Stimulated activated naive CD4-positive, alpha-beta T cell treated with Interleukin-2 at 50 U/mL for 16 hours (primary cell): ENCODE results near the gene NLK.
"Not testable (repeated sequence)": the region's sequence is repeated elsewhere in the genome, so short reads cannot be mapped to it uniquely, and the experiment has no call there.

ENCODE experiments used
- DNase-seq: peaks from one replicate; lab custom pipeline; 2025; lab: John Stamatoyannopoulos, UW

Gene NLK

GRCh38 chr17:28155405-28155804 is 112.9 kb downstream of the NLK start:
- not testable (repeated sequence) for DNase-seq

DNA sequence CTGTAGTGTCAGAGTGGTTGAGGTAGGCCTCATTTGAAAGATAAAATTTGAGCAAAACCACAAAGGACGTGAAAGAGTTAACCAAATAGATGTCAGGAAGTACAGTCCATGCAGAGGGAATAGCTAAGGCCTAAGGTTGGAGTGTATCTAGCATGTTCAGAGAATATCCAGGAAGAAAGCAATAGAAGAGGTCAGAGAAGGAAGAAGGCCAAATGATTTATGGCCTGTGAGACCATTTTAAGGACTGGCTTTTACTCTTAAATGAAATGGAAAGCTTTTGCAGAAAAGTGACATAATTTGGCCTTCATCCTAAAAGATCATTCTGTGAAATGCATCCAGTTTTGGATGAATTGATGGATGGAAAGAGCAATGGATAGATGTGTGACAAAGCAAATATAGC is 116.5 kb downstream of the NLK start:
- no peak for DNase-seq

- no peak for DNase-seq
Measured at GRCh38 chr17:28159924-28160323, 117.4 kb downstream of the NLK start.

GRCh38 chr17:28160610-28161009 is 118.1 kb downstream of the NLK start:
- DNase-seq, result no peak

GRCh38 chr17:28161311-28161710 is 118.8 kb downstream of the NLK start:
- DNase-seq, result no peak

GRCh38 chr17:28166478-28166877 is 124.0 kb downstream of the NLK start:
- no peak for DNase-seq

DNA sequence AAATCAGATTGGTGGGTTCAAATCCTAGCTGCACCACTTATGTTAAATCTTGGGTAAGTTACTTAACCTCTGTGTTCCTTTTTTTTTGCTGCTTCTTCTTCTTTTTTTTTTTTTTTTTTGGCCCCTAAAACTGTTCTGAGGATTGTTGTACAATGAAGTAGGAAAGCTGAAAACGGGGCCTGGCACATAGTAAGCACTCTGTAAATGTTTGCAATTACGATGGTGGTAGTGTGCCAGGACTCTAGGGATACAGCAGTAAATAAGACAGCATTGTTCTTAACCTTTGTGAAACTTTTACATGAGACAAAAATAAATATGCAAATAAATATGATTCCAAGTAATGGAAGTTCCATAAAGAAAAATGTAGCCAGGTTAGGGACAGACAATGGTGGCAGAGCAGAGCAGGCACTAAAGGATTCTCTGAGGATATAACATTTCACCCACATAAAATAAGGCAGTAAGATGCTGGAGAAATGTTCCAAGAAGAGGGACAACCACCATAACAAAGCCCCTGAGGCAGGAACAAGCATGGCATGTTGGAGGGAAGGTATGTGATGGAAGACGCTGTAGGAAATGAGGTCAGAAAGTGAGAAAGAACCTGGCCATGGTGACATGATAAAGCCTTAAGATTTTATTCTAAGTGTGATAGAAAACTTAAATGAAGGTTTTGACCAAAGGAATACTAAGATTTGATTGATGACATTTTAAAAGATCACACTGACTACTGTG is 127.3 kb downstream of the NLK start:
- DNase-seq, result no peak

DNA sequence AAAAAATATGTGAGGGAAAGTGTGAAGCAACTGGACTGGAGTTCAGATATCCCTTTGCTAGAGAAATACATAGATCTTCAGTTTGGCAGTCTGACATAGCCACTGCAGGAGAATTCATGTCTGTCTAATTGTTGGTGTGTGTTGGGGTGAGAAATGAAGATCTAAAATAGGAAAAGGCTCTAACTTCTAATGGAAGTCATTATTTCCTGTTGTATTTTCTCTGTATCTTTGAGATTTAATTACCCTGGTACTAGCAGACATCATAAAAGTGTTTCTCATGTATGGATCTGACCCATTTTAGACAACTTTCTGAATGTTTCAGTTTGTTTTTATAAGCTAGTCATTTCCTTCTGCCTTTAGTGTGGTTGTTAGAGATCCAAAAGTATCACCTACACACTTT is 128.3 kb downstream of the NLK start:
- DNase-seq, result no peak

- DNase-seq, result no peak
Measured at GRCh38 chr17:28173031-28173561, 130.6 kb downstream of the NLK start.

DNA sequence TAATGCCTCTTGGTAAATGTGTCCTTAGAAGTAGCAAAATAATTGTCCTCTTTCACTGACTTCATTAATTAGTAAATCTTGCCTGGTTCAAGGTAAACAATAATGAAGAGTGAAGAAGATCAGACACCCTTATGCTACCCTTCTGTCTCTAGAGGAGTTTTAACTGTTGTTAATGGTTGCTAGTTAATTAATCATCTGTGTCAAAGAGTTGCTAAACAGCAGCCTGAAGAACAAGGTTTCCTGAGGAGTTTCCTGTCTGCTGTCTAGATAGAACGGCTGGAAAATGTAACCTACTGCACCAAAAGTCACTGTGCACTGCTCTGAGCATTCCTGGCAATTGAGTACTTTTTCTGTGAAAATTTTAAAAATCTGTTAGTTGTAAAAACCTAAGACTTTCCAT is 131.3 kb downstream of the NLK start:
- DNase-seq, result no peak

DNA sequence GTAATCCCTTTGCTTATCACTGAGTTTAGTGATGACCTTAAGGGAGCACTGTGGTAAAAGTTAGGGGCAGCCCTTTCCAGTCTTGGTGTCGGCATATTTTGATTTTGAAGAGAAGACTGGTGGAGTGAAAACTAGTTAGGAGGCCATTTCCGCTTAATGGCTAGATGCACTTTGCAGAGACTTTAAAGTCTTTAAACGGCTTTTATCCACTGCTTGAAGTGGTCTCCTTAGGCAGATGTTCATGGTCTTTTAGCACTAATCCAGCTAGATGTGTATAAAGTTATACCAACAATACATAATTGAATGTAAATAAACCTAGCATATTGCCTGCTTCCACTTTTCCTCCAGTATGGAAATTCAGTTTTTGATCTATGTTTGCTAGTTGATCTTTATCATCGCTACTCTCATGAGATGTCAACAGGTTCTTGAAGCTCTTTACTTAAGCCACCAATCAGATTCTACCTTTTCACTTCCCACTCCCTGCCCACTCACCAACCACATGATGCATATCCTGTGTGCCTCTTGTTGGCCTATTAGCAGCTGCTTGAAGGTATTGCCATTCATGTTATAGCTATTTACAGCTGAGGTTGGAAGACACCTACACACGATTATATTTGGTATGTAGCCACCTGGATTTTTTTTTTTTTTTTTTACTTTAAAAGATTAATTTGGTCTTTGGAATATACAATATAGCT is 132.0 kb downstream of the NLK start:
- DNase-seq, result peak; percentile 13

DNA sequence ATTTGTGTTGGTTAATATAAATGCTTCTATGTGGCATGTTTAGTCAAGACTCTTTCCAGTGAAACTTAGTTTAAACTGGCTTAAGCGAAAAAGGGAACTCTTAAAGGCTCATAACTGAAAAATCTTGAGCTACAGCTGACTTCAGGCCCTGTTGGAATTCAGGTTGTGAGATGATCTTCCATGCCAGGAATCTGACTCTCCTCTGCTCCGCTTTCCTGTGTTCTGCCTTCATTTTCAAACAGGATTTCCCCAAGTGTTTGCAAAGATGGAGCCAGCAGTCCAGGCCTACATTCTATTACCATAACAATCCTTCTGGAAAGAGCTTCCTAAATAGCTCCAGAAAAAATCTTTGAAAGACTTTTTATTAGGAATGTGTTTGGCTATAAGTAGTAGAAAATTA is 134.9 kb downstream of the NLK start:
- DNase-seq, result no peak

DNA sequence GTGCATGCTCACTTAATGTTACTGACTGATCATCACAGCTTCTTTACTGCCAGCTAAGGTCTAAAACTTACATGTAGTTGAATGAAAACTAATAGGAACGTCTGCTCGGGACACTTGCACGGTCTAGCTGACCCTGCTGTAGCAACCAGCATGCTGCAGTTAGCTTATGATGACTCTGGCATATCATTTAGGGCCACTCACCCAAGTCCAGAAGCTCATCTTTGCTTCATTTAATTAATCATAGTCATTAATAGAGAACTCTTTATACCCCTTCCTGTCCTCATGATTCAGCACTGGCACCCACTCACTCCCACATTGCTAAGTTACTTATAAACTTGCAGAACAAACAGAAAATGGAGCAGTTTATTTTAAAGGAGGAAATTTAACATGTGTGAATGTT is 136.3 kb downstream of the NLK start:
- DNase-seq, result no peak

DNA sequence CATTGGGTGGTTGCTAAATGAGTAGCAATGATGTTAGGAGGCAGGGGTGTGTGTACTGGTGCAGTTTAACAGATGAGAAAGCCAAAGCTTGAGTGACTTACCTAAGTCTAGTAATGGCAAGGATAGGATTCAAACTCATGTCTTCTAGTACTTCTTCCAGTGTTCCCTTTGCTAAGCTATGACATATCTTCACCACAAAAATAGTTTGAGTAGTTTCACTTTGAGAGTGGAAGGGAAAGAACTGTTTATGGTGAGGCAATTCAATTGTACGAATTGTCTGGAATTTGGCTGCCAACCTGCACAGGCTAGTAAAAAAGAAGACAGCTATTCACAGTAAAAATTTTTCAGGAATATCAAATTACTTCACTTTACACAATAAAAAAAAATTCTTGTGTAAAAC is 138.0 kb downstream of the NLK start:
- no peak for DNase-seq

DNA sequence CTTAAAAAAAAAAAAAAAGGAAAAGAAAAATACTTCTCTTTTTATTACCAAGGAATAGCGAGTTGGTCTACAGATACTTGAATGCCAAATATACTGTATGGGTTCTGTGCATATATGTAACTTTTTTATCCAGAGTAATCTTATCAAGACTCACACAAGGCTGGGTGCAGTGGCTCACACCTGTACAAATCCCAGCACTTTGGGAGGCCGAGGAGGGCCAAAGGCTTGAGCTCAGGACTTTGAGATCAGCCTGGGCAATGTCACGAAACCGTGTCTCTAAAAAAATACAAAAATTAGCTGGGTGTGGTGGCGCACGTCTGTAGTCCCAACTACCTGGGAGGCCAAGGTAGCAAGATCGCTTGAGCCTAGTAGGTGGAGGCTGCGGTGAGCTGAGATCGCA is 139.1 kb downstream of the NLK start:
- DNase-seq, result no peak

- DNase-seq, result no peak
Measured at GRCh38 chr17:28182559-28182958, 140.1 kb downstream of the NLK start.

GRCh38 chr17:28185658-28186057 is 143.2 kb downstream of the NLK start:
- DNase-seq, result no peak

DNA sequence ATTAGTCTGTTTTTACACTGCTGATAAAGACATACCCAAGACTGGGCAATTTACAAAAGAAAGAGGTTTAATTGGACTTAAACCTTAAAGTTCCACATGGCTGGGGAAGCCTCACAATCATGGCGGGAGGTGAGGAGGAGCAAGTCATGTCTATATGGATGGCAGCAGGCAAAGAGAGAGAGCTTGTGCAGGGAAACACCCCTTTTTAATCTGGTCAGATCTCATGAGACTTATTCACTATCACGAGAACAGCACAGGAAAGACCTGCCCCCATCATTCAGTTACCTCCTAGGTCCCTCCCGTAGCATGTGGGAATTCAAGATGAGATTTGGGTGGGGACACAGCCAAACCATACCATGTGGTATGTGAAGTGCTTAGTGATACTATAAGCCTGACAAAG is 144.0 kb downstream of the NLK start:
- not testable (repeated sequence) for DNase-seq

DNA sequence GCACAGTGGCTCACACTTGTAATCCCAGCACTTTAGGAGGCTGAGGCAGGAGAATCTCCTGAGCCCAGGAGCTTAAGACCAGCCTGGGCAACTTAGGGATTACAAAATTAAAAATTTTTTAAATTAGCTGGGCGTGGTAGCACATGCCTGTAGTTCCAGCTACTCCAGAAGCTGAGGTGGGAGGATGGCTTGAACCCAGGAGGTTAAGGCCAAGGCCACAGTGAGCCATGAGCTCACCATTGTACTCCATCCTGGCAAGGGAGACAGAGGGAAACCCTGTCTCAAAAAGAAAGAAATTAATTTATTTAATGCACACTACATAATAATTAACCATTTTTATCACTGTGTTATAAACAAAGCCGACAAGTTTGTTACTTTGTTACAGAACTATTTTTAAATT is 145.5 kb downstream of the NLK start:
- DNase-seq, result no peak

- DNase-seq, result no peak
Measured at GRCh38 chr17:28188841-28189263, 146.4 kb downstream of the NLK start.

- no peak for DNase-seq
Measured at GRCh38 chr17:28189667-28190066, 147.2 kb downstream of the NLK start.

- no peak for DNase-seq
Measured at GRCh38 chr17:28191018-28191417, 148.5 kb downstream of the NLK start.

- no peak for DNase-seq
Measured at GRCh38 chr17:28193241-28193640, 150.8 kb downstream of the NLK start.

DNA sequence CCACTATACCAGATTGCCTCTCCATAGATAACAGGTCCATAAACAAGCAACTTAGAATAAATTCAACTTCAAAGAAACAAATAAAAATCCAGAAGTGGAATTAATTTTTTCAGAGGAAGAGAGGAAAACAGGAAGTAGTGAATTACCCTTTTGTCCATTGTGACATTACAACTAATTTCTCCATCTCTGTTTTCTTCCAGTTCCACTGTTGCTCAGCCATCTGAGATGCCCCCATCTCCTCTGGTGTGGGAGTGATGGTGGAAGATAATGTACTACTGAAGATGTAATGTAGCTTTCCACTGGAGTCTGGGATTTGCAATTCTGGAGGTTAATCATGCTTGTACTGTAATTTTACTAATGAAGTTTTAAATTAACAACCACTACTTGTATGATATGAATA is 151.9 kb downstream of the NLK start:
- DNase-seq, result no peak
